ENCODE results near the gene HNRNPCL2.
"Not testable (repeated sequence)": the region's sequence is repeated elsewhere in the genome, so short reads cannot be mapped to it uniquely, and the experiment has no call there.

DNA sequence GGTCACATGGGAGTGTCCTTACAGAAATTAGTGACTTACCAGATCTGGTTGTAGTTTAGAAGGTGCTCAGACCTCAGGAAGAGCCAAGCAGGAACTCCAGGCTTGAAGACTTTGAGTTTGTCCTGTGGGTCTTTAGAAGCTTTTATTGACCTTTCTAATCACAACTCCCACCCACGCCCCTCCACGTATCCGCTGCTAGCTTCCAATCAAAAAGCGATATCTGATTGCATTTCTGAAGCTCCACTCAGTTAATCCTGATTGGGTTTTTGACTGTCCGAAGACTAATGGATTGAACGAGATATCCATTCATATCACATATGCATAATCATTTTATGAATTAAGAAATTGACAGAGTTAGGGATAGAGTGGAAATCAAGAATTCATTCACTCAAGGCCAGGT is at the start of gene HNRNPCL2:
- TF ChIP-seq, protein P1, sequence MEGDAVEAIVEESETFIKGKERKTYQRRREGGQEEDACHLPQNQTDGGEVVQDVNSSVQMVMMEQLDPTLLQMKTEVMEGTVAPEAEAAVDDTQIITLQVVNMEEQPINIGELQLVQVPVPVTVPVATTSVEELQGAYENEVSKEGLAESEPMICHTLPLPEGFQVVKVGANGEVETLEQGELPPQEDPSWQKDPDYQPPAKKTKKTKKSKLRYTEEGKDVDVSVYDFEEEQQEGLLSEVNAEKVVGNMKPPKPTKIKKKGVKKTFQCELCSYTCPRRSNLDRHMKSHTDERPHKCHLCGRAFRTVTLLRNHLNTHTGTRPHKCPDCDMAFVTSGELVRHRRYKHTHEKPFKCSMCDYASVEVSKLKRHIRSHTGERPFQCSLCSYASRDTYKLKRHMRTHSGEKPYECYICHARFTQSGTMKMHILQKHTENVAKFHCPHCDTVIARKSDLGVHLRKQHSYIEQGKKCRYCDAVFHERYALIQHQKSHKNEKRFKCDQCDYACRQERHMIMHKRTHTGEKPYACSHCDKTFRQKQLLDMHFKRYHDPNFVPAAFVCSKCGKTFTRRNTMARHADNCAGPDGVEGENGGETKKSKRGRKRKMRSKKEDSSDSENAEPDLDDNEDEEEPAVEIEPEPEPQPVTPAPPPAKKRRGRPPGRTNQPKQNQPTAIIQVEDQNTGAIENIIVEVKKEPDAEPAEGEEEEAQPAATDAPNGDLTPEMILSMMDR (IDR thresholded peaks at IDR 0.05) = not testable (repeated sequence)
- TF ChIP-seq POLR2A (IDR thresholded peaks at IDR 0.05) = not testable (repeated sequence)
